Measurements from ENCODE around the gene TFAP2D.

- TF ChIP-seq CTCF (IDR thresholded peaks at IDR 0.05), result no peak
- no peak for TF ChIP-seq POLR2A (IDR thresholded peaks at IDR 0.05)
Observed at GRCh38 chr6:50713226-50713625, at the start of gene TFAP2D.

Data from adrenal gland (tissue), 5 donors.